ENCODE results near the gene DNAAF5.

DNAAF5 gene

GRCh38 chr7:707296-708000, 19.1 kb upstream of the DNAAF5 start:
- DNase-seq: no peak

- no peak for DNase-seq
Observed at GRCh38 chr7:710161-710560, 16.3 kb upstream of the DNAAF5 start.

DNA sequence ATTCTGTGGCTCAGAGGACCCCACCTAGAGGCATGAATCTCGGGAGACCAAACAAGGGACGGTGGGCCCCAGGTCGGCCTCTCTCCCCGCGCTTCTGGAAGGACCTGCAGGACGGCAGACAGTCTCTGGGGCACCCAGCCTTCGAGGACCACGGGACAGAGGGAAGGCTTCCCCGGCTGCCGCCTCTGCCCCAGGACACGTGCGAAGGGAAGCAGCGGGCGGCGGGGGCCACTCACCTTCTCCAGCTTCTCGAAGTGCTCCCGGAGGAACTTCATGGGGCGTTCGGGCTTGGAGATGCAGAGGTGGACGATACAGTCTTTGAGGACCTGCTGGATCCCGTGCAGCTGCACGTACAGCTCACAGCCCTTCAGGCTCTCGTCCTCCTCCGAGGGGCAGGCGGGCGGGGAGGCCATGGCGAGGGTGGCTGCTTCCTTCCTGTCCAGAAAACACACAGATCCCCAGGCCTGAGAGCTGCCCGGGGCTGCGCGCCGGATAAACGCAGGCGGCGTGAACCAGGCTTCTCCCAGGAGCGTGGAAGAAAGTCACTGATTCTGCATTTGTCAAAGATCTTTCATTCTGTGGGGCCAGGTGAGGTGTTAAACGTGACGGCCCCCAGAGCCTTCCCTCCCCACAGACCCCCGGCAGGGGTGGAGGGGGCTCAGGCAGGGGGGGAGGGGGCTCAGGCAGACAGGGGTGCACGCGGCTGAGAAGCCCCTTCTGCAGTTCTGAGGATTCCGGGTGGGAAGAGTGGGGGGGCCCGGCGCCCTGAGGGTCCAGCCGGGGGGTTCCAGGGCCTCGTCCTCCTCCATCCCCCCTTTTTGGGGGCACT, 15.2 kb upstream of the DNAAF5 start:
- no peak for DNase-seq

DNA sequence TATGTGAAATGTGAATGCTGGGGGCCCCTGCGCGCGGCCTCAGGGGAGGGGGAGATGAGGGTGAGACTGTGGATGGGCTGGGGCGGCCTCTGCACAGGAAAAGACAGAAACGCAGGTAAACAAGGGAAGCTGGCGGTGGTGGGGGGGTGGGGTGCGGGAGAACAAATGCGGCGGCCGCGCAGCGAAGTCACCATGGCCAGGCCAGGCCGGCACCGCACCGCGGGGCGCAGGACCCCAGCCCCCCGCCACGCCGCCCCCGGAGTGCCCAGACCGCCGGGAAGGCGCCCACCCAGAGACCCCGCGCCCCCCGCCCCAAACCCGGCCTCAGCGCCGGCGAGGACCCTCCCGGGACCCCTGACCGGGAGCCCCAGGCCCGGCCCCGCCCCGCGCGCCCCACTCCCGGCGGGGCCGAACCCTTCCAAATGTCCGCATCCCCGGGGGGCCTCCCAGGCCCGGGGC, 14.5 kb upstream of the DNAAF5 start:
- no peak for DNase-seq

DNA sequence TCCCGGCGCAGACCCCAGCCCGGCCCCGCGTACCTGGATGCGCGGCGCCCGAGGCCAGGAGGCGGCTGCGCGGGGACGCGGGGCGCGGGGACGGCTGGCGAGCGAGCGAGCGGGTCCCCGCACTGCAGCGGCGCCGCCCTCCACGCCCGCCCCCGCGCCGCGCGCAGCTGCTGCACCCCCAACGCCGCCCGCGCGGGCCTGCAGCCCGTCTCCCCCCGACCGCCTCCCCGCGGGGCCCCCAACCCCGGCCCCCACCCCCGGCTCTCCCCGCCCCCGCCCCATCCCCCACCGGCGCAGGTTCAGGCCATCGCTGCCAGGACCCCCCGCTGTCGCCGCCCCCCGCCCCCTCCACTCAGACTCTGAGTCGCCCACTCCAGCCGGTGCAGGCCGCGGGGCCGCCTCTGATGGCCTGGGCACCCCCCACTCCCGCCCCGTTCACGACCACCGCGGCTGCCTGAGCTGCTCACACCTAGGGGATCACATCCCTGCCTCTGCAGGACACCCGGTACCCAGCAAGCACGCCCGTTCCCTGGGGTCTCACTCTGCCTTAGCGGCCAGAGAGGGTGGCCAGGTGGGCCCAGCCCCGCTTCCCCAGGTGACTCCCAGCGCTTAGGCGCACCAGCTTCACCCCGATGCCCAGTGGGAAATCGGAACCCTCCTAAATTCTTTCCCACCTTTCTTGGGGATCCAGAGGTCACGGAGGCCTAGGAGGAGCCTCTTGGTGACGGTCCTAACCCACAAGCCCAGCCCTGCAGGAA, 13.9 kb upstream of the DNAAF5 start:
- no peak for DNase-seq

DNA sequence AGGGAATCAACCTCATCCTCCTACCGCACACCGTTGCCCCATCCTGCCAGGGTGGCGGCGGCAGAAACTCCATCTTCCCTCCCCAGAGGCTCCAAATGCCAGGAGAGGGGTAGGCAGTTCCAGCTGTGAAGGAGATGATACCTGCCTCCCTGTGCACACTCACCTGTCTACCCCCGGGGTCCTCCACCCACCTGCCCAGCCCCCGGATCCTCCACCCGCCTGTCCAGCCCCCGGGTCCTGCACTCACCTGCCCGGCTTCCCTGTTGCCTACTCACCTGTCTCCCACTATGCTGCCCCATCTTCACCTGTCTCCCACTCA, 13.4 kb upstream of the DNAAF5 start:
- DNase-seq: no peak

GRCh38 chr7:713488-714230, 12.8 kb upstream of the DNAAF5 start:
- no peak for DNase-seq

DNA sequence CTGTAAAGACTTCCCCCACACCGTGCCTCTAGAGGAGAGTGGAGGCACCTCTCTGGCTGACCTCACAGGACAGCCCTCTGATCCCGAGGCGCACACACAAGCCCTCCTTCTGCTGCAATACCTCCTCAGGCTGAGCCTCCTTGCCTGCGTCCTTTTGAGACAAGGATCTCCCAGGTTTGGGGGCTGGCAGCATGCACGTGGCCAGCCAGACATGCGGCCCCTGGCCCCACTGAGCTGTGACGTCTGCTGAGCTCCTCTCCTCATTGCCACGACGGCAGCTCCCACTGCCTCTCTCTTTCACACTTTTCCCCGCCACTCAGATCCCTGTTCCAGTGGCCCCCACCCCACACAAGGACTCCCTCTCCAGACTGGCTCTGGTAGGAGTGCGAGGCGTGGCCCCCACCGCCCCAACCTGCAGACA, 12.2 kb upstream of the DNAAF5 start:
- no peak for DNase-seq

DNA sequence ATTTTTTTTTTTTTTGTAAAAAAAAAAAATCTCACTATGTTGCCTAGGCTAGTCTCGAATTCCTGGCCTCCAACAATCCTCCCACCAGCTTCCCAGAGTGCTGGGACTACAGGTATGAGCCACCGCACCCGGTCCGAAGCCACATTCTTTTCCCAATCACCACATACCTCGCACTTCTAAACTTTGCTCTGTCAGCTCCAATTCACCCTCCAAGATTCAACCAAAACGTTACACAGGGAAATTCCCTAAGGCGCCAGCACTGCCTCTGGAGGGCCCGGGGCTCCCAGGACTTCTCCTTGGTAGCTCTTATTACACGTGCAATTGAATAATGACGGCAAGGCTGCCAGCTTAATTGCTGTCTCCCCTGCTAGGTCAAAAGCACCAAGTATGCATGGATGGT, 10.3 kb upstream of the DNAAF5 start:
- no peak for DNase-seq

- DNase-seq: no peak
Observed at GRCh38 chr7:716636-717035, 9.9 kb upstream of the DNAAF5 start.

DNA sequence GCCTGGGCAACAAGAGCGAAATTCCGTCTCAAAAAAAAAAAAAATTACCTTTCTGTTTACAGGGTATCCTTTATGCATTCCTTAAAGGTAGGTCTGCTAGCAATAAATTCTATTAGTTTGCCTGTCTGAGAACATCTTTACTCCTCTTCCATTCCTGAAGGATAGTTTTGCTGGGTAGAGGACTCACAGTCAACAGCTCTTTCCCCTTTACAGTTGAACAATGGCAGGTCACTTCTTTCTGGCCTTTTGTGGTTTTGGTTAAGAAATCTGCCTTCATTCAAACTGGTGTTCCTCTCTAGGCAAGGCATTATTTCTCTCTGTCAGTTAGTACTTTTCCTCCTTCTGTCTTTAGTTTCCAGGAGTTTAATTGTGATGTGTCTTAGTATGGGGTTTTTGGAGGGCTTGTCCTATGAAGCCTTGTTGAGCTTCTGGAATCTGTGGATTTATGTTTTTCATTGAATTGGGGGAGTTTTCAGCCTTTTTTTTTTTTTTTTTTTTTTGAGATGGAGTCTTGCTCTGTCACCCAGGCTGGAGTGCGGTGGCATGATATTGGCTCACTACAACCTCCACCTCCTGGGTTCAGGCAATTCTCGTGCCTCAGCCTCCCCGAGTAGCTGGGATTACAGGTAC, 4.8 kb upstream of the DNAAF5 start:
- DNase-seq: no peak

DNA sequence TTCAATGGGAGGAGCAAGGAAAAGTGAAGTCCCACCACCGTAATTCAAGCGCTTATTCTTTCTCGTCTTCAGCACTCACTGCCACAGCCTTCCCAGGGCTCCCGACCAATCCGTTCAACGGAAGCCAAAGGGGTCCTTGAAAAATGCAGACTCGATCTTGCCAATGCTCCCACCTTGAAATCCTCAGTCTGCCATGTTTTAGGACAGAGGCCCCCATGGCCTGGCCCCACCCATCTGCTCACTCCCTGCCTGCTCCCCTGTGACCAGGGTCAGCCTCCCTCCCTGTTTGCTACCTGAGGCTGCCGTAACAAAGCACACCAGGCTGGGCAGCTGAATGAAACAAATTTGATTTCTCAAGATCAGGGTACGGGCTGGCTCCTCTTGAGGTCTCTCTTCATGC, 3.0 kb upstream of the DNAAF5 start:
- DNase-seq: no peak

GRCh38 chr7:724298-724697, 2.2 kb upstream of the DNAAF5 start:
- no peak for DNase-seq

GRCh38 chr7:725223-726005, 1.1 kb upstream of the DNAAF5 start:
- no peak for DNase-seq

GRCh38 chr7:726854-727103, 280 bp downstream of the DNAAF5 start:
- DNase-seq: no peak

GRCh38 chr7:727104-727805, 756 bp downstream of the DNAAF5 start, which contains the start of gene PRKAR1B:
PRKAR1B (minus strand) TSS chr7:727281; CDS start chr7:711505, 15,776 bp downstream.
- DNase-seq: no peak

DNA sequence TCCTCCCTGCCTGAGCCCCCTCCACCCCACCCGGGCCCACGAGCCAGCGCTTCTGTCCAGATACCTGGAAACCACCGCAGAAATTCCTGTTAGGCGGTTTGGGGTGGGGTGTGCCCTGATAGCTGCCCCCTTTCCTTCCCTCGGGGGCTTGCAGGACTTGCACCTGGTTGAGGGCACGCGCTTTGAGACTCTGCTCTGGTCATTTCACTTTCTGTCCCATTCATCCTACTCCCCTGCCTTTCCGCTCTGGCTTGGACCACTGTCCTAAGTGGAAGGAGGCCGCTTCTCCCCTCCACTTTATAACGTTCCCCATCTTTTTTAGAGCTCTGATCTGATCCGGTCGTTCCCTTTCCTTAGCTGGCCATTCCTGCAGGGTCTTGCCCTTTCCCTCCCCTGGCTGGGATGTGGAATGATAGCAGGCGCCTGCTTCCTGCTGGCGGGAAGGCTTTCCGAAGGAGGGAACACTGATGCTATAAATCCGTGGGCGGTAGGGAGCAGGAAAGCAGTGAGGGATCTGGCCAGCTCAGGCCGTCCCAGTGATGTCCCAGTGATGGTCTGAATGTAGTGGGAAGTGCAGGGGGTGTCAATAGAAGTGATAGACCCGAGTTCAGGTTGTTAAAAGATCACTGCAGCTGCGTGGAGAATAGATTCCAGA, 1.4 kb downstream of the DNAAF5 start:
- DNase-seq: no peak

- DNase-seq: no peak
Observed at GRCh38 chr7:728602-729001, 2.1 kb downstream of the DNAAF5 start.

- DNase-seq: no peak
Observed at GRCh38 chr7:729140-730000, 2.9 kb downstream of the DNAAF5 start.
